Uterus (tissue), 4 donors: ENCODE measurements around the gene SPAG7. TPM values are rescaled to one million over a fixed set of nuclear protein-coding genes. Genes with fewer than 3 reads are reported as not detected.
"Not testable (repeated sequence)": the region's sequence is repeated elsewhere in the genome, so short reads cannot be mapped to it uniquely, and the experiment has no call there.

Source experiments
- DNase-seq, 2 donors: peaks; one replicate each; pipeline ENCODE4 v3.0.0-alpha.2; 2019 to 2020
- H3K27ac ChIP-seq, 2 donors: fragments of 200-600 bp; sonication (generic); 1 replicate in 1 of 2; 2 replicates in 1 of 2; pipeline ENCODE4 v1.5.1; 2016 to 2018
- H3K27me3 ChIP-seq, 2 donors: fragments of 200-600 bp; sonication (generic); one replicate each; pipeline ENCODE4 v1.5.1; 2018 to 2019; ENCODE audit warnings: control low read depth in 1 of 2
- H3K36me3 ChIP-seq, 2 donors: fragments of 200-600 bp; sonication (generic); one replicate each; pipeline ENCODE4 v1.5.1; 2019; ENCODE audit warnings: control low read depth in 1 of 2
- H3K4me1 ChIP-seq, 2 donors: fragments of 200-600 bp; sonication (generic); one replicate each; pipeline ENCODE4 v1.5.1; 2018 to 2019; ENCODE audit warnings: control low read depth in 1 of 2
- H3K4me3 ChIP-seq, 2 donors: fragments of 200-600 bp; sonication (generic); 1 replicate in 1 of 2; 2 replicates in 1 of 2; pipeline ENCODE4 v1.5.1; 2018 to 2019; ENCODE audit warnings: mild to moderate bottlenecking in 1 of 2
- H3K9me3 ChIP-seq, 2 donors: fragments of 200-600 bp; sonication (generic); one replicate each; pipeline ENCODE4 v1.5.1; 2019; ENCODE audit warnings: control low read depth in 1 of 2
- CTCF ChIP-seq, 4 experiments: fragments of 200-600 bp in 2 of 4; fragments of 450-650 bp in 2 of 4; sonication (generic) in 2 of 4; IDR thresholded peaks; one replicate each; pipeline ENCODE4 v1.5.1; 2016 to 2019; ENCODE audit warnings: antibody characterized with exemption in 4 of 4, mild to moderate bottlenecking in 2 of 4, moderate library complexity in 1 of 4
- POLR2A ChIP-seq, 2 donors: fragments of 450-650 bp; IDR thresholded peaks; one replicate each; pipeline ENCODE4 v1.6.1; 2016; ENCODE audit warnings: antibody characterized with exemption in 2 of 2, mild to moderate bottlenecking in 1 of 2, moderate library complexity in 1 of 2
- intact Hi-C: fragments of 100-400 bp; cut with DNase I; formaldehyde crosslinking; loops from one replicate; pipeline ENCODE4 v1.15.1; 2023; ENCODE audit warnings: low total_unique reads
- total RNA-seq, 4 donors: library from RNA; depleted of rRNA in 3 of 4; stranded (reverse); fragments of >200 nt in 3 of 4; gene quantifications; one replicate each; pipeline versions ENCODE4 v1.1.0 to v1.2.4, GENCODE V29; 2014 to 2023
- donor health status: DM: yes; HTN: yes; CAD: no.

SPAG7 gene
- total RNA-seq, 4 donors from 2014 or later = 18.4 to 58.3 (median 34.0) TPM

GRCh38 chr17:4931963-4932362, 35.7 kb downstream of the SPAG7 start, which contains the start of gene GP1BA:
Gene GP1BA, plus strand, starts transcription at chr17:4932277. Its CDS starts 328 bp downstream, at chr17:4932605.
- Histone ChIP-seq H3K9me3 (no peaks in the 10 kb centered on the region), H3K36me3 (no peaks in the 10 kb centered on the region), H3K27ac (no peak within 1 kb of the TSS), H3K4me3 (no peak within 1 kb of the TSS), H3K4me1 (no peaks in the 10 kb centered on the region), H3K27me3 (no peaks in the 10 kb centered on the region)
- TF ChIP-seq CTCF (IDR thresholded peaks at IDR 0.05) = no peak
- TF ChIP-seq POLR2A (IDR thresholded peaks at IDR 0.05) = no peak
- intact Hi-C loops = no loop called here
- DNase-seq = no peak

GRCh38 chr17:4928881-4929280, 38.7 kb downstream of the SPAG7 start:
- no peak for TF ChIP-seq POLR2A (IDR thresholded peaks at IDR 0.05)
- TF ChIP-seq CTCF (IDR thresholded peaks at IDR 0.05) = no peak
- no peak for DNase-seq
- intact Hi-C loops = no loop called here
- Histone ChIP-seq H3K9me3 (no peaks in the 10 kb centered on the region), H3K27me3 (no peaks in the 10 kb centered on the region), H3K27ac (no peak overlapping the region), H3K4me1 (no peaks in the 10 kb centered on the region), H3K36me3 (no peaks in the 10 kb centered on the region), H3K4me3 (no peak overlapping the region)

- DNase-seq, H3K4me1 ChIP-seq, H3K9me3 ChIP-seq, H3K4me3 ChIP-seq, intact Hi-C loops, H3K36me3 ChIP-seq, H3K27me3 ChIP-seq, H3K27ac ChIP-seq: not testable (repeated sequence)
Measured at GRCh38 chr17:4926577-4927335, 40.9 kb downstream of the SPAG7 start.

- DNase-seq = no peak
- no peak for TF ChIP-seq CTCF (IDR thresholded peaks at IDR 0.05)
- H3K27me3 ChIP-seq = no peaks in the 10 kb centered on the region
- H3K4me1 ChIP-seq = no peaks in the 10 kb centered on the region
- intact Hi-C loops = no loop called here
- H3K4me3 ChIP-seq = no peak overlapping the region
- H3K9me3 ChIP-seq = no peaks in the 10 kb centered on the region
- no peaks in the 10 kb centered on the region for H3K36me3 ChIP-seq
- no peak overlapping the region for H3K27ac ChIP-seq
Measured at GRCh38 chr17:4921320-4921719, 46.3 kb downstream of the SPAG7 start.

- Histone ChIP-seq H3K27ac (no peak overlapping the region), H3K4me1 (no peaks in the 10 kb centered on the region), H3K4me3 (no peak overlapping the region), H3K27me3 (no peaks in the 10 kb centered on the region), H3K36me3 (no peaks in the 10 kb centered on the region), H3K9me3 (no peaks in the 10 kb centered on the region)
- no peak for DNase-seq
- no peak for TF ChIP-seq CTCF (IDR thresholded peaks at IDR 0.05)
- TF ChIP-seq POLR2A (IDR thresholded peaks at IDR 0.05) = no peak
- intact Hi-C loops = no loop called here
Measured at GRCh38 chr17:4920351-4921048, 47.1 kb downstream of the SPAG7 start.
